ENCODE results near the gene ADAMTS2.

DNA sequence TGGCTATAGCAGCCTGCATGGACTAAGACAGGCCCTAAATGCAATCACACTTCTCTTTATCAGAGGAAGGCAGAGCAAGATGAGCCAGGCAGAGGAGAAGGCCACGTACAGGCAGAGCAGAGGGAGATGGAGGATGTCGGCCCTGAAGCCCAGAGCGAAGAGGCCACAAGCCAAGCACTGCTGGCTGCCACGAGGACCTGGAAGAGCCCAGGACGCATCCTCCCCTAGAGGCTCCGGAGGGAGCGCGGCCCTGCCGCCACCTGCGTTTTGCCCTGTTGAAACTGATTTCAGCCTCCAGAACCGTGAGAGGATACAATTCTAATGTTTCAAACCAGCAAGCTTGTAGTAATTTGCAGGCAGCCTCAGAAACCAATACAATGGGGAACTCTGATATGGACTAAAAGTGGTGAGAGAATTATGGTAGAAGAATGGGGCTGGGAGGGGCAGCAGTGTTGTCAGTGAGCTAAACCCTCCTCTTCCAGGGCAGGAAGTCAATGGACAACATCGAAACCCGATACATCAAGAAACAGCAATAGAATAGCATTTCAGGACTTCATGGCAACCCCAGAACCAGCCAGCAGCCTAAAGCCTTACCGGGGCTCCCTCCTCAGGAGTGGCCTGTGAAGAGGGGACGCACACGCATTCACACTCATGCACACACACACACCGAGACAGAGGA lies 32.6 kb downstream of the ADAMTS2 start:
- no peak for TF ChIP-seq CTCF (IDR thresholded peaks at IDR 0.05)
- TF ChIP-seq POLR2A (IDR thresholded peaks at IDR 0.05): no peak
